H1 (cell line): ENCODE results near the gene KPNA1. TPM values are rescaled to one million over a fixed set of nuclear protein-coding genes. Genes with fewer than 3 reads are reported as not detected.

Source experiments
- CTCF ChIA-PET: fragments of 300-600 bp; sonication (Branson Sonifier 250); formaldehyde crosslinking; loops from one replicate; lab custom pipeline; 2021; ENCODE audit not compliant: partially characterized antibody; lab: Charles Lee
- POLR2A ChIA-PET: fragments of 300-600 bp; sonication (Branson Sonifier 250); formaldehyde crosslinking; loops from one replicate; lab custom pipeline; 2021; ENCODE audit warnings: inconsistent platforms; ENCODE audit not compliant: partially characterized antibody; lab: Charles Lee
- DNase-seq, 2 experiments: peaks; one replicate each; pipeline versions ENCODE4 v3.0.0 to v3.0.0-alpha.2; 2010 to 2022; ENCODE audit warnings: low spot score in 2 of 2, low read depth in 1 of 2, mixed read lengths in 1 of 2
- FAIRE-seq: peaks from 2 replicates; lab custom pipeline; 2011; peaks lifted over from hg19 to GRCh38; lab: Jason Lieb, UNC
- H2AFZ ChIP-seq: 2 replicates; pipeline ENCODE4 v1.8.1; 2012; ENCODE audit warnings: low read length, inconsistent platforms
- H2AK5ac ChIP-seq: 2 replicates; pipeline ENCODE4 v1.6.1; 2013; ENCODE audit warnings: low read depth, low read length
- H2BK120ac ChIP-seq: replicated peaks from 2 replicates; pipeline ENCODE3; 2013; ENCODE audit warnings: low read depth, low read length, inconsistent platforms
- H2BK12ac ChIP-seq: 2 replicates; pipeline ENCODE4 v1.6.1; 2013; ENCODE audit warnings: low read depth, low read length
- H2BK15ac ChIP-seq: 2 replicates; pipeline ENCODE4 v1.6.1; 2013; ENCODE audit warnings: low read length
- H2BK20ac ChIP-seq: 2 replicates; pipeline ENCODE4 v1.6.1; 2013; ENCODE audit warnings: low read length
- H2BK5ac ChIP-seq: 2 replicates; pipeline ENCODE4 v1.6.1; 2013; ENCODE audit warnings: low read depth, low read length
- H3K14ac ChIP-seq: 2 replicates; pipeline ENCODE4 v1.6.1; 2013; ENCODE audit warnings: inconsistent platforms; ENCODE audit not compliant: insufficient read length
- H3K18ac ChIP-seq: 2 replicates; pipeline ENCODE4 v1.6.1; 2013; ENCODE audit warnings: low read length; ENCODE audit errors: extremely low read depth
- H3K23ac ChIP-seq: 2 replicates; pipeline ENCODE4 v1.6.1; 2013; ENCODE audit warnings: inconsistent platforms; ENCODE audit not compliant: insufficient read length
- H3K23me2 ChIP-seq: 2 replicates; pipeline ENCODE4 v1.6.1; 2013; ENCODE audit warnings: low read depth, low read length
- H3K27ac ChIP-seq: 2 replicates; pipeline ENCODE4 v1.6.1; 2011; ENCODE audit warnings: low read depth, low read length, inconsistent platforms
- H3K27me3 ChIP-seq, 4 experiments: replicated peaks in 1 of 4; 1 replicate in 1 of 4; 2 replicates in 3 of 4; pipeline versions ENCODE4 v1.6.1 to v1.8.1; 2011 to 2013; ENCODE audit warnings: low read length in 3 of 4, mild to moderate bottlenecking in 3 of 4, inconsistent platforms in 2 of 4, mixed read lengths in 2 of 4, moderate library complexity in 1 of 4; ENCODE audit not compliant: control insufficient read depth in 3 of 4, insufficient read depth in 3 of 4; ENCODE audit errors: extremely low read depth in 1 of 4
- H3K36me3 ChIP-seq, 4 experiments: 2 replicates each; pipeline versions ENCODE4 v1.6.1 to v1.8.1; 2011 to 2013; ENCODE audit warnings: mild to moderate bottlenecking in 4 of 4, low read length in 3 of 4, moderate library complexity in 2 of 4, control low read depth in 1 of 4, inconsistent platforms in 1 of 4; ENCODE audit not compliant: insufficient read depth in 4 of 4, control insufficient read depth in 2 of 4
- H3K4ac ChIP-seq: replicated peaks from 2 replicates; pipeline ENCODE3; 2013; ENCODE audit warnings: low read length, low read depth, mixed read lengths, inconsistent platforms; ENCODE audit not compliant: insufficient read length
- H3K4me1 ChIP-seq, 4 experiments: replicated peaks in 1 of 4; 1 replicate in 1 of 4; 2 replicates in 3 of 4; pipeline versions ENCODE4 v1.6.1 to v1.8.1; 2011 to 2013; ENCODE audit warnings: low read length in 3 of 4, inconsistent platforms in 2 of 4, mixed read lengths in 1 of 4; ENCODE audit not compliant: insufficient read depth in 4 of 4, control insufficient read depth in 3 of 4
- H3K4me2 ChIP-seq, 2 experiments: 2 replicates each; pipeline versions ENCODE4 v1.6.1 to v1.8.1; 2011 to 2013; ENCODE audit warnings: low read depth in 2 of 2, low read length in 2 of 2, control low read depth in 1 of 2, inconsistent platforms in 1 of 2, mild to moderate bottlenecking in 1 of 2; ENCODE audit not compliant: insufficient read depth in 1 of 2
- H3K4me3 ChIP-seq, 4 experiments: fragments of 200-600, 300-600 bp in 1 of 4; sonication (generic), shearing (Covaris generic), sonication (Bioruptor Twin) in 1 of 4; 2 replicates each; pipeline versions ENCODE4 v1.5.1 to v1.8.1; 2011 to 2016; ENCODE audit warnings: low read length in 4 of 4, low read depth in 3 of 4, control low read depth in 2 of 4, inconsistent platforms in 2 of 4, mild to moderate bottlenecking in 2 of 4, mixed read lengths in 1 of 4, moderate library complexity in 1 of 4; ENCODE audit not compliant: insufficient read depth in 2 of 4; ENCODE audit errors: extremely low read depth in 1 of 4
- H3K56ac ChIP-seq: replicated peaks from 2 replicates; pipeline ENCODE3; 2013; ENCODE audit warnings: low read depth, mild to moderate bottlenecking, mixed read lengths, low read length, inconsistent platforms; ENCODE audit not compliant: insufficient read length
- H3K79me1 ChIP-seq: 2 replicates; pipeline ENCODE4 v1.6.1; 2013; ENCODE audit warnings: low read depth, low read length, control low read depth
- H3K79me2 ChIP-seq, 2 experiments: 2 replicates each; pipeline versions ENCODE4 v1.6.1 to v1.8.1; 2012 to 2013; ENCODE audit warnings: low read length in 2 of 2, mild to moderate bottlenecking in 2 of 2, inconsistent platforms in 1 of 2; ENCODE audit not compliant: insufficient read depth in 2 of 2, control insufficient read depth in 1 of 2
- H3K9ac ChIP-seq, 4 experiments: replicated peaks in 1 of 4; 1 replicate in 1 of 4; 2 replicates in 3 of 4; pipeline versions ENCODE4 v1.6.1 to v1.8.1; 2011 to 2013; ENCODE audit warnings: low read depth in 3 of 4, low read length in 3 of 4, control low read depth in 2 of 4, mild to moderate bottlenecking in 2 of 4, moderate library complexity in 2 of 4, inconsistent platforms in 1 of 4; ENCODE audit errors: extremely low read depth in 1 of 4
- H3K9me3 ChIP-seq, 2 experiments: 2 replicates each; pipeline versions ENCODE4 v1.6.1 to v1.8.1; 2012 to 2013; ENCODE audit warnings: mild to moderate bottlenecking in 2 of 2, moderate library complexity in 2 of 2, control low read depth in 1 of 2, inconsistent platforms in 1 of 2, low read depth in 1 of 2, low read length in 1 of 2, mixed read lengths in 1 of 2; ENCODE audit not compliant: insufficient read depth in 2 of 2
- H4K20me1 ChIP-seq, 2 experiments: replicated peaks in 1 of 2; 2 replicates each; pipeline versions ENCODE3 to v1.8.1; 2011 to 2013; ENCODE audit warnings: inconsistent platforms in 2 of 2, low read length in 2 of 2, mild to moderate bottlenecking in 1 of 2; ENCODE audit not compliant: insufficient read depth in 2 of 2, control insufficient read depth in 1 of 2
- H4K5ac ChIP-seq: 2 replicates; pipeline ENCODE4 v1.6.1; 2013; ENCODE audit warnings: low read length, low read depth, mixed read lengths, inconsistent platforms; ENCODE audit not compliant: insufficient read length
- H4K8ac ChIP-seq: 2 replicates; pipeline ENCODE4 v1.8.0; 2013; ENCODE audit warnings: mild to moderate bottlenecking, moderate library complexity, low read length, inconsistent platforms; ENCODE audit not compliant: insufficient read depth; ENCODE audit errors: extremely low read depth
- H4K91ac ChIP-seq: replicated peaks from 2 replicates; pipeline ENCODE3; 2013; ENCODE audit warnings: low read length, mixed read lengths, inconsistent platforms; ENCODE audit not compliant: insufficient read length
- TCF12 ChIP-seq: IDR thresholded peaks from 2 replicates; pipeline ENCODE4 v1.6.1; 2011; ENCODE audit warnings: low read depth, mild to moderate bottlenecking, low read length
- TEAD4 ChIP-seq: IDR thresholded peaks from 2 replicates; pipeline ENCODE4 v1.6.1; 2012; ENCODE audit warnings: low read depth, low read length, inconsistent platforms, mixed read lengths
- WGBS, 2 experiments: shearing (Covaris generic) in 1 of 2; methylation state at CpG; one replicate each; pipeline versions ENCODE4 v1.1.6 to v1.1.7; 2013 to 2015; ENCODE audit warnings: low lambda C conversion rate in 2 of 2, mixed read lengths in 2 of 2, inconsistent platforms in 1 of 2, low coverage in 1 of 2, missing lambda C conversion rate in 1 of 2; ENCODE audit not compliant: insufficient replicate concordance in 2 of 2, insufficient coverage in 1 of 2, insufficient read length in 1 of 2; ENCODE audit errors: extremely low coverage in 1 of 2, missing lambda C conversion rate in 1 of 2; 5-methylcytosine and 5-hydroxymethylcytosine counted together
- polyA plus RNA-seq, 7 experiments: library from polyadenylated mRNA; depleted of rRNA in 3 of 7; stranded (reverse) in 5 of 7; unstranded in 2 of 7; fragments of >200 nt in 5 of 7; fragments of 200-250 nt in 2 of 7; gene quantifications; 1 replicate in 5 of 7; 2 replicates in 1 of 7; 4 replicates in 1 of 7; pipeline versions ENCODE4 v1.2.1 to v1.2.3, GENCODE V29; 2011 to 2013; ENCODE audit warnings: missing spikeins in 2 of 7, mixed read lengths in 2 of 7
- total RNA-seq: library from RNA; stranded (reverse); fragmentation: NEBNext Ultra II Directional; extraction: Animal tissue kit (Norgen Biotek cat#: 25700); gene quantifications from 2 replicates; pipeline ENCODE4 v1.2.1, GENCODE V29; 2021

The KPNA1 gene
- total and polyA plus RNA-seq, 2 of the 8 experiments (the other 6 are each of a cell fraction or from before 2014, with no cell fraction given) = 14.8 to 63.0 TPM

DNA sequence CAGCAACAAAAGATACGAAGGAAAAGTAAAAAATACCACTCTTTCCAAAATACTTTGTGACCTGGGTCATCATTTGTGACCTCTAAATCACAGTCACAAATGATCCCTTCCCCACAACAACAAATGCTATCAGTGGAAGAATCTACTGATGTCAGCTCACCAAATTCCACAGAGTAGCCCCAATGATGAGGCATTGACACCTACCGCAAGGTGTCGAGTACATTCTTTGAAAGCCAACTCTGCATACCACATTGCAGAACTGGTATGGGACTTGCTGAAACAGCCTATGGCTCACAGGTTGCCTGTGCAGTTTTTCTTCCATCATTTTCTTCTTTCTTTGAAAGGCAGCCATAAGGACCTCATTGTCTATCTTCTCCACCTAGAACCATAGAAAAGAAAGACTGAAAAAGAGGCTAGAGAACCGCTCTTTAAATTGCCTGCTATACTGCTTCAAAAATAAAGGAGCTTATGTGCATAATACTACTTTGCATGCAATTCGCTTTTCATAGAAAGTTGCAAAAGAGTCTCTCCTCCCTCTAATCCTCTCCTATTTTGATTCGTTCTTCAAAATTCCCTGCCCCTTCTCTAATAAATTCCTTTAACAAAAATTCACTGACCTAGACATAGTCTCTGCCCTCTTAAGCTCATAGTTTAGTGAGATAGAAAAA is 21.4 kb upstream of the KPNA1 start:
- TF ChIP-seq TCF12 (no peak), TEAD4 (peak; percentile 72)
- TF ChIP-seq, all 59 proteins: peak for 1
- CTCF ChIA-PET = interaction anchor here (1.4 to 2.4 kb wide), 4 partner anchors 13 to 143 kb away, joined by 3 to 6 read pairs (median 4); no protein-coding TSS in a partner anchor

More for the DNA sequence above, 21.4 kb upstream of the KPNA1 start:
- Histone ChIP-seq H2BK5ac (no peak overlapping the region), H2BK20ac (no peak overlapping the region), H3K4me3 (peak overlapping the region in 1 of 4 experiments; percentile 10; a peak in 1 of 8 replicates), H4K20me1 (no peaks in the 10 kb centered on the region), H3K27me3 (no peaks in the 10 kb centered on the region), H4K91ac (no peak overlapping the region), H3K4ac (no peak overlapping the region), H3K9ac (no peak overlapping the region), H3K27ac (no peak overlapping the region), H2BK12ac (no peak overlapping the region; the same call in 1 of the 2 replicates), H3K23ac (no peak overlapping the region), H3K79me1 (no peaks in the 10 kb centered on the region), H3K18ac (no peak overlapping the region), H2AFZ (no peak overlapping the region), H2AK5ac (no peak overlapping the region), H3K56ac (no peak overlapping the region), H3K9me3 (no peaks in the 10 kb centered on the region; a peak in 1 of 4 replicates), H4K5ac (no peak overlapping the region), H3K4me1 (peaks cover 0 to 7% (median 2%) of the 10 kb centered on the region in 4 experiments; a peak in 3 of 7 replicates), H3K4me2 (peak overlapping the region in 1 of 2 experiments; percentile 33; a peak in 2 of 4 replicates), H4K8ac (no peak overlapping the region), H3K36me3 (no peaks in the 10 kb centered on the region), H2BK120ac (no peak overlapping the region), H2BK15ac (no peak overlapping the region), H3K14ac (no peak overlapping the region), H3K79me2 (no peaks in the 10 kb centered on the region), H3K23me2 (no peaks in the 10 kb centered on the region)
- POLR2A ChIA-PET = interaction anchor here (1.6 kb wide), 1 partner anchor 21 kb away, joined by 7 read pairs; the partner anchor contains the start of gene KPNA1
- DNase-seq = no peak
- WGBS, 2 experiments = 67 to 80% methylated on average over 1 to 6 of the region's 6 CpGs
- peak; percentile 58 for FAIRE-seq
